Measurements from ENCODE around the gene SYCP2L. TPM values are rescaled to one million over a fixed set of nuclear protein-coding genes. Genes with fewer than 3 reads are reported as not detected.
A peak's percentile ranks its signal among the peaks of the same experiment; 100 is the strongest.

Gene SYCP2L
- total RNA-seq (0.99 TPM), polyA plus RNA-seq (0.43 TPM)
- long read RNA-seq, donor 1 = 0 reads
- long read RNA-seq, donor 2 = 0 reads
- long read RNA-seq, donor 3 = 0 reads
- long read RNA-seq, donor 4, partial matches to known transcripts = 0 of 1 reads
- long read RNA-seq, donor 4, other reads (novel, unspliced or antisense) = 0 of 1 reads
- long read RNA-seq, donor 5 = 0 reads
- long read RNA-seq, donor 6 = 0 reads
- long read RNA-seq, donor 7 = 0 reads
- long read RNA-seq, donor 8 = 0 reads
- long read RNA-seq, donor 9 = 0 reads
- long read RNA-seq, donor 10 = 0 reads

DNA sequence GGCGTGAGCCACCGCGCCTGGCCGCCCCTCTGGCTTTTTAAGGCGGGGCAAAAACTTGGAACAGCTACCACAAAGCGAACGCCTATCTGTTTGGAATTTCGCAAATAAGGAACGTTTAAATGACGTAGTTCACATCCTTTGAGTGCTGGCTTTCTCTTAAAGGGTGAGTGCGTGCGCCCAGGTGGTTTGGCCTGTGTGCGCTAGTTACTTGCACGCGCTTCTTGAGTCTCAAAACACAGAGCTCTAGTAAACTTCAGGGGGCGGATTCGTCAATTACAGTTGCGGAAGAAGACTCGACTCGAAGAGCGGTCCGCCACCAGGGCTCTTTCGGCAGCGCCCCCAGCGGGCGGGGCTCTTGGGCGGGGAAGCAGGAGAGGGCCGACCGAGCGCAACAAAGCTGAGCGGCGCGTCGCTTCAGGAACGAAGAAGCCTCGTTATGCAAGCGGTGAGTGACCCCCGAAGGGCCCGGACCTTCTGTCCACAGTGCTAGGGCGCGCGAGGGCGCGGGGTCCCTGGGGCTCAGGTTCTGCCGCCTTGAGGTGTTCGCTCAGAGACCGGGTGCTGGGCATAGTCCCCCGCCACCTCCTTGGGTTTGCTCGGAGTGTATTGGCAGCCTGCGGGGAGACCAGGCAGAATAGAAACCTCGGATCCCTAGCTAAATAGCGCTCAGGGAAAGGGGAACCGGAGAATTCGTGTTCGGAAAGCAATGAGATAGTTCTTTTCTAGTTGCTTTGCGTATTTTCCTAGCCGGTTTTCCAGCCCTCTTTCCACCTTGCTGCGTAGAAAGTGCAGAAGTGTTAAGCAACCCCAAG lies at the start of gene SYCP2L:
SYCP2L (plus strand) TSS at position 362 of the 812 bp plus-strand sequence; CDS start at position 437, 75 bp downstream.
- Histone ChIP-seq H3K27me3 (ENCODE audit: control insufficient read depth in 2 of 2, insufficient read depth in 1 of 2, low read length in 1 of 2) (peaks cover 45 to 68% of the 10 kb centered on the region in 2 donors), H3K4me3 (ENCODE audit: low read length in 2 of 2) (peak within 1 kb of the TSS; percentile 45 to 52), H3K4me1 (ENCODE audit: control insufficient read depth in 2 of 2, insufficient read depth in 2 of 2, low read length in 2 of 2) (peaks cover 2 to 29% of the 10 kb centered on the region in 2 donors), H3K9me3 (ENCODE audit: control insufficient read depth in 2 of 2, insufficient read depth in 1 of 2, low read length in 1 of 2) (peaks cover 0 to 29% of the 10 kb centered on the region in 2 donors), H3K36me3 (ENCODE audit: control insufficient read depth in 2 of 2, insufficient read depth in 2 of 2, low read length in 1 of 2) (no peaks in the 10 kb centered on the region), H3K27ac (ENCODE audit: low read depth in 1 of 2, low read length in 1 of 2) (no peak within 1 kb of the TSS)
- 3% methylated on average over 58 of the region's 58 CpGs for WGBS
- peak; percentile 12 to 83 (median 55) for DNase-seq (ENCODE audit: low read depth in 6 of 9, low spot score in 9 of 9)

DNA sequence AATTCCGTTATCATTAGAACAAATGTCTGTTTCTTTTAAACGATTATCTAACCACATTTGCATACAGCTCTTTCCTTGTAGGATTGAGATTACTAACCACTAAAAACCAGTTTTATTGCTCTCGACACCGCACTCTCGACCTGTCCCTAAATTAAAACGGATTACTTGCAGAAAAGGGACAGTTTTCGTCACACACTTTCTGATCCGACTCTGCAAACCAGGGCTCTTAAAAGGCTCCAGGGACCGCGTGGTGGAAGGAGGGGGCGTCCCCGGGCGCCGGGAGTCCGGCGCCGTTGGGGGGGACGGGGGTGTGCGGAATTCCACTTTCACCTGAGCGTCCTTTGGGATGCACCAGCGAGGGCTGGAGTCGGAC lies 49.2 kb upstream of the SYCP2L start:
- under 1% methylated on average over 22 of the region's 22 CpGs for WGBS
- peaks cover 0 to 7% of the 10 kb centered on the region in 2 donors for H3K9me3 ChIP-seq (ENCODE audit: control insufficient read depth in 2 of 2, insufficient read depth in 1 of 2, low read length in 1 of 2)
- DNase-seq (ENCODE audit: low read depth in 6 of 9, low spot score in 9 of 9) = peak in 1 of 9 donors; percentile 39
- peak overlapping the region; percentile 47 to 50 for H3K4me3 ChIP-seq (ENCODE audit: low read length in 2 of 2)
- H3K4me1 ChIP-seq (ENCODE audit: control insufficient read depth in 2 of 2, insufficient read depth in 2 of 2, low read length in 2 of 2) = peaks cover 8 to 9% of the 10 kb centered on the region in 2 donors
- peaks cover 26 to 45% of the 10 kb centered on the region in 2 donors for H3K27me3 ChIP-seq (ENCODE audit: control insufficient read depth in 2 of 2, insufficient read depth in 1 of 2, low read length in 1 of 2)
- H3K36me3 ChIP-seq (ENCODE audit: control insufficient read depth in 2 of 2, insufficient read depth in 2 of 2, low read length in 1 of 2) = no peaks in the 10 kb centered on the region
- no peak overlapping the region for H3K27ac ChIP-seq (ENCODE audit: low read depth in 1 of 2, low read length in 1 of 2)

GRCh38 chr6:10837995-10838793 lies 48.7 kb upstream of the SYCP2L start, which contains the start of gene MAK:
Gene MAK (minus strand): TSS chr6:10838539. CDS start chr6:10830648, 7,891 bp downstream.
- peaks cover 0 to 7% of the 10 kb centered on the region in 2 donors for H3K9me3 ChIP-seq (ENCODE audit: control insufficient read depth in 2 of 2, insufficient read depth in 1 of 2, low read length in 1 of 2)
- DNase-seq (ENCODE audit: low read depth in 6 of 9, low spot score in 9 of 9) = peak; percentile 71 to 93 (median 86)
- H3K27ac ChIP-seq (ENCODE audit: low read depth in 1 of 2, low read length in 1 of 2) = no peak within 1 kb of the TSS
- H3K4me3 ChIP-seq (ENCODE audit: low read length in 2 of 2) = peak within 1 kb of the TSS; percentile 47 to 50
- H3K27me3 ChIP-seq (ENCODE audit: control insufficient read depth in 2 of 2, insufficient read depth in 1 of 2, low read length in 1 of 2) = peaks cover 26 to 45% of the 10 kb centered on the region in 2 donors
- peaks cover 8 to 9% of the 10 kb centered on the region in 2 donors for H3K4me1 ChIP-seq (ENCODE audit: control insufficient read depth in 2 of 2, insufficient read depth in 2 of 2, low read length in 2 of 2)
- under 1% methylated on average over 53 of the region's 53 CpGs for WGBS
- H3K36me3 ChIP-seq (ENCODE audit: control insufficient read depth in 2 of 2, insufficient read depth in 2 of 2, low read length in 1 of 2) = no peaks in the 10 kb centered on the region

DNA sequence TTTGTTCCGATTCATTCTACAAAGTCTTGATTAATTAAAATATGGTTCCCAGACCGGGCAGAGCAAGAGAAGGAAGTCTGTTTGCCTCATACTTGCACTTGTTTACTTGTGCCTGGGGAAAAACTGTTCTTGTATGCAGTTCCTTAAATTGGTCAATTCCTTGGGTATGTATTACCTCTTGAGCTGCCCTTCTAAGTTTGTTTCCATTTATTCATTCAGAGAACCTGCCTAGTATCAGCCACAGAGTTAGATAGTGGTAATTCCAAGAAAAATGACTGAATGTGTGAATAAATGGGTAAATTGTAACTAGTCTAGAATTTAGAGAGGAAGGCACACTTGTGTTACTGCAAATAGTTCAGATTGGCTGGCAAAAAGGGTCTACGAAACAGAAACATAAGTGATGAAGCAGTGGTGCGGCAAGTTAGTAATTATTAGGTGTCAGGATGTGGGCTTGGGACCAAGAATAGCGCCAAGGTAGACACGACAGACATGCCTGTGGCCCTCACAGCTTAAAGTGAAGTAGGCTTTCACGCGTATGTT lies 48.0 kb upstream of the SYCP2L start:
- no peak overlapping the region for H3K27ac ChIP-seq (ENCODE audit: low read depth in 1 of 2, low read length in 1 of 2)
- H3K27me3 ChIP-seq (ENCODE audit: control insufficient read depth in 2 of 2, insufficient read depth in 1 of 2, low read length in 1 of 2) = peaks cover 26 to 45% of the 10 kb centered on the region in 2 donors
- peak overlapping the region; percentile 3 to 47 for H3K4me3 ChIP-seq (ENCODE audit: low read length in 2 of 2)

DNA sequence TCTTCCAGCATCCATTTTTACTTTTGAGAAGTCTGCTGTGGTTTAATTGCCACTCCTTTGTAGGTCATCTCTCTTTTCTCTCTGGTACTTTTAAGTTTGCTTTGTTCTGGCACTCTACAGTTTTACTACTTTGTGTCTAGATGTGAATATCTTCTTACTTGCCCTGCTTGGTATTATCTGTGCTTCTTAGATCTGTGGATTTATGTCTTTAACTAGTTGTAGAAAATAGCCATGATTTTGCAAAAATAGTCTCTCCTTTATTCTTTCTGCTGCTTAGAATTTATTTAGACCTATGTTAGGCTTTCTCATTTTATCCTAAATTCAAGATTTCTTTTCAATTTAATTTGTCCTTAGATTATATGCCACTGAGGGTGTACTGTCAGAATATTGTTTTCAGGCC lies 43.3 kb upstream of the SYCP2L start:
- Histone ChIP-seq H3K4me1 (ENCODE audit: control insufficient read depth in 2 of 2, insufficient read depth in 2 of 2, low read length in 2 of 2) (peaks cover 0 to 3% of the 10 kb centered on the region in 2 donors), H3K27me3 (ENCODE audit: control insufficient read depth in 2 of 2, insufficient read depth in 1 of 2, low read length in 1 of 2) (peaks cover 5 to 7% of the 10 kb centered on the region in 2 donors), H3K27ac (ENCODE audit: low read depth in 1 of 2, low read length in 1 of 2) (no peak overlapping the region), H3K9me3 (ENCODE audit: control insufficient read depth in 2 of 2, insufficient read depth in 1 of 2, low read length in 1 of 2) (no peaks in the 10 kb centered on the region), H3K36me3 (ENCODE audit: control insufficient read depth in 2 of 2, insufficient read depth in 2 of 2, low read length in 1 of 2) (no peaks in the 10 kb centered on the region), H3K4me3 (ENCODE audit: low read length in 2 of 2) (no peak overlapping the region)
- no peak for DNase-seq (ENCODE audit: low read depth in 6 of 9, low spot score in 9 of 9)

More for the DNA sequence above, 48.0 kb upstream of the SYCP2L start:
- H3K9me3 ChIP-seq (ENCODE audit: control insufficient read depth in 2 of 2, insufficient read depth in 1 of 2, low read length in 1 of 2) = peaks cover 0 to 7% of the 10 kb centered on the region in 2 donors
- no peak for DNase-seq (ENCODE audit: low read depth in 6 of 9, low spot score in 9 of 9)
- 66% methylated on average over 8 of the region's 8 CpGs for WGBS
- H3K4me1 ChIP-seq (ENCODE audit: control insufficient read depth in 2 of 2, insufficient read depth in 2 of 2, low read length in 2 of 2) = peaks cover 8 to 9% of the 10 kb centered on the region in 2 donors
- H3K36me3 ChIP-seq (ENCODE audit: control insufficient read depth in 2 of 2, insufficient read depth in 2 of 2, low read length in 1 of 2) = no peaks in the 10 kb centered on the region

DNA sequence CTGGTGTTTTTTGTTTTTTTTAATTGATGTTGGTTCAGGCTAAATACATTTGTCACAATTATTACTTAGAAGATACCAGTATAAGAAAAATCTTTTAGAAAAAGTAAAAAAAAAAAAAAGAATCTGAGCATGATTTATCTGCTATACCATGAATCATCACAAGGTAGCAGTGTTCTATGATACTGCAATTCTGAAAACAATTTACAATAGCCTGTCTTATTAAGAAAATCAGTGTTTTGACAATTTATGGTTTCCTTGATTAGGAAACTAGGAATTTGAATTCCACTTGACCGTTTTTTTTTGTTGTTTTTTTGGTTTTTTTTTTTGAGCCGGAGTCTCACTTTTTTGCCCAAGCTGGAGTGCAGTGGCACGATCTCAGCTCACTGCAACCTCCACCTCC lies 39.2 kb upstream of the SYCP2L start:
- WGBS = 88% methylated on average over 3 of the region's 3 CpGs
- DNase-seq (ENCODE audit: low read depth in 6 of 9, low spot score in 9 of 9) = no peak
- Histone ChIP-seq H3K4me3 (ENCODE audit: low read length in 2 of 2) (no peak overlapping the region), H3K27me3 (ENCODE audit: control insufficient read depth in 2 of 2, insufficient read depth in 1 of 2, low read length in 1 of 2) (no peaks in the 10 kb centered on the region), H3K4me1 (ENCODE audit: control insufficient read depth in 2 of 2, insufficient read depth in 2 of 2, low read length in 2 of 2) (no peaks in the 10 kb centered on the region), H3K36me3 (ENCODE audit: control insufficient read depth in 2 of 2, insufficient read depth in 2 of 2, low read length in 1 of 2) (no peaks in the 10 kb centered on the region), H3K9me3 (ENCODE audit: control insufficient read depth in 2 of 2, insufficient read depth in 1 of 2, low read length in 1 of 2) (peaks cover 0 to 1% of the 10 kb centered on the region in 2 donors), H3K27ac (ENCODE audit: low read depth in 1 of 2, low read length in 1 of 2) (no peak overlapping the region)

DNA sequence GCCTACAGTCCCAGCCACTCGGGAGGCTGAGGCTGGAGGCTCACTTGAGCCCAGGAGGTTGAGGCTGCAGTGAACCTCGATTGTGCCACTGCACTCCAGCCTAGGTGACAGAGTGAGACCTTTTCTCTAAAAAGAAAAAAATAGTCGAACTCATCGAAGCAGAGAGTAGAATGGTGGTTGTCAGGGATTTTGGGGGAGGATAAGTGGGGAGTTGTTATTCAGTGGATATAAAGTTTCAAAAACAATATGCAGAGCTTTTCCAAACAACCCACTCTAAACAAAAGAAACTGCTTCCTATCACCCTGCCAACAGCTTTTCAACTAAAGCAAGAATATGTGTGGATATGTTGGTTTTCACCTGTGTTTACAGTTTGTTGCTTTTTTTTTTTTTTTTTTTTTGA lies 37.0 kb upstream of the SYCP2L start:
- H3K4me1 ChIP-seq (ENCODE audit: control insufficient read depth in 2 of 2, insufficient read depth in 2 of 2, low read length in 2 of 2) = peaks cover 0 to under 1% of the 10 kb centered on the region in 2 donors
- peaks cover 0 to 3% of the 10 kb centered on the region in 2 donors for H3K9me3 ChIP-seq (ENCODE audit: control insufficient read depth in 2 of 2, insufficient read depth in 1 of 2, low read length in 1 of 2)
- H3K27ac ChIP-seq (ENCODE audit: low read depth in 1 of 2, low read length in 1 of 2) = no peak overlapping the region
- no peak overlapping the region for H3K4me3 ChIP-seq (ENCODE audit: low read length in 2 of 2)
- H3K36me3 ChIP-seq (ENCODE audit: control insufficient read depth in 2 of 2, insufficient read depth in 2 of 2, low read length in 1 of 2) = no peaks in the 10 kb centered on the region
- DNase-seq (ENCODE audit: low read depth in 6 of 9, low spot score in 9 of 9) = no peak
- H3K27me3 ChIP-seq (ENCODE audit: control insufficient read depth in 2 of 2, insufficient read depth in 1 of 2, low read length in 1 of 2) = no peaks in the 10 kb centered on the region
- 97% methylated on average over 4 of the region's 4 CpGs for WGBS

GRCh38 chr6:10850728-10851127 lies 36.1 kb upstream of the SYCP2L start:
- Histone ChIP-seq H3K4me3 (ENCODE audit: low read length in 2 of 2) (no peak overlapping the region), H3K4me1 (ENCODE audit: control insufficient read depth in 2 of 2, insufficient read depth in 2 of 2, low read length in 2 of 2) (peaks cover 0 to 5% of the 10 kb centered on the region in 2 donors), H3K27ac (ENCODE audit: low read depth in 1 of 2, low read length in 1 of 2) (no peak overlapping the region), H3K27me3 (ENCODE audit: control insufficient read depth in 2 of 2, insufficient read depth in 1 of 2, low read length in 1 of 2) (no peaks in the 10 kb centered on the region), H3K9me3 (ENCODE audit: control insufficient read depth in 2 of 2, insufficient read depth in 1 of 2, low read length in 1 of 2) (peaks cover 0 to 6% of the 10 kb centered on the region in 2 donors), H3K36me3 (ENCODE audit: control insufficient read depth in 2 of 2, insufficient read depth in 2 of 2, low read length in 1 of 2) (no peaks in the 10 kb centered on the region)
- no peak for DNase-seq (ENCODE audit: low read depth in 6 of 9, low spot score in 9 of 9)
- 63% methylated on average over 7 of the region's 7 CpGs for WGBS

All from thymus (tissue), 14 donors.